ENCODE measurements around the gene SPEG.

DNA sequence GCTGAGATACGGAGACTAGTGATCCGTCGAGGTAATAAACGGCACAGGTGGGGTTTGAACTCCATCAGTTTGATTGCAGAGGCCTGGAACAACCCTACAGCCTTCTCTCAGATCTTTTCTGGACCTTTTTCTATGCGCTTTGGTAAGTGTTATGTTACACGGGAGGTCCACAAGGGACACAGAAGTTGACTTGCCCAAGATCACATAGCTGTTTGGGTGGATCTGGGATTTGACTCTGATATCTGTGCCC, 45.8 kb upstream of the SPEG start:
- TF ChIP-seq, protein P1, sequence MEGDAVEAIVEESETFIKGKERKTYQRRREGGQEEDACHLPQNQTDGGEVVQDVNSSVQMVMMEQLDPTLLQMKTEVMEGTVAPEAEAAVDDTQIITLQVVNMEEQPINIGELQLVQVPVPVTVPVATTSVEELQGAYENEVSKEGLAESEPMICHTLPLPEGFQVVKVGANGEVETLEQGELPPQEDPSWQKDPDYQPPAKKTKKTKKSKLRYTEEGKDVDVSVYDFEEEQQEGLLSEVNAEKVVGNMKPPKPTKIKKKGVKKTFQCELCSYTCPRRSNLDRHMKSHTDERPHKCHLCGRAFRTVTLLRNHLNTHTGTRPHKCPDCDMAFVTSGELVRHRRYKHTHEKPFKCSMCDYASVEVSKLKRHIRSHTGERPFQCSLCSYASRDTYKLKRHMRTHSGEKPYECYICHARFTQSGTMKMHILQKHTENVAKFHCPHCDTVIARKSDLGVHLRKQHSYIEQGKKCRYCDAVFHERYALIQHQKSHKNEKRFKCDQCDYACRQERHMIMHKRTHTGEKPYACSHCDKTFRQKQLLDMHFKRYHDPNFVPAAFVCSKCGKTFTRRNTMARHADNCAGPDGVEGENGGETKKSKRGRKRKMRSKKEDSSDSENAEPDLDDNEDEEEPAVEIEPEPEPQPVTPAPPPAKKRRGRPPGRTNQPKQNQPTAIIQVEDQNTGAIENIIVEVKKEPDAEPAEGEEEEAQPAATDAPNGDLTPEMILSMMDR (IDR thresholded peaks at IDR 0.05) = no peak
- TF ChIP-seq POLR2A (IDR thresholded peaks at IDR 0.05) (no peak), POLR2AphosphoS5 (IDR thresholded peaks at IDR 0.05) (no peak), EP300 (IDR thresholded peaks at IDR 0.05) (no peak)

Data from sigmoid colon (tissue), 4 donors.